HCT116 (cell line): Measurements from ENCODE around the gene ANKMY2. TPM values are rescaled to one million over a fixed set of nuclear protein-coding genes. Genes with fewer than 3 reads are reported as not detected.

Source experiments
- ATAC-seq: fragments of 200-7000 bp; cut with Tn5 transposase; 2 replicates; pipeline ENCODE4 v1.9.1; 2020; ENCODE audit warnings: mild to moderate bottlenecking, moderate library complexity
- BruUV-seq: library from RNA; stranded (reverse); fragments of 400-500 nt; replicated peaks from 2 replicates; lab custom pipeline; 2021; lab: Mats Ljungman, UMichigan
- CTCF ChIA-PET: fragments of 300-600 bp; sonication (Branson Sonifier 250); formaldehyde crosslinking; loops from one replicate; lab custom pipeline; 2021; ENCODE audit warnings: antibody characterized with exemption; lab: Charles Lee
- POLR2A ChIA-PET: fragments of 300-600, 350-600 bp; sonication (Branson Sonifier 250); formaldehyde crosslinking; loops from one replicate; lab custom pipeline; 2021; ENCODE audit warnings: antibody characterized with exemption; lab: Charles Lee
- RAD21 ChIA-PET, 2 experiments: fragments of 300-600 bp; sonication (Branson Sonifier 250); formaldehyde crosslinking; loops; one replicate each; lab custom pipeline; 2023; ENCODE audit warnings: low total read pairs in 2 of 2; ENCODE audit not compliant: uncharacterized antibody in 2 of 2, unreplicated experiment in 2 of 2, low non-redundant PET in 1 of 2; lab: Charles Lee
- DNase-seq: peaks from one replicate; pipeline ENCODE4 v3.0.0-alpha.2; 2010; ENCODE audit warnings: low read depth, low spot score
- H2AFZ ChIP-seq: fragments of 200-600 bp; shearing (Covaris generic), sonication (generic); 2 replicates; pipeline ENCODE4 v1.6.1; 2017; ENCODE audit warnings: low read depth, mixed run types, mixed read lengths, antibody characterized with exemption, low read length; ENCODE audit not compliant: poor library complexity, severe bottlenecking
- H3K27ac ChIP-seq: 2 replicates; pipeline ENCODE4 v1.5.1; 2012; ENCODE audit warnings: low read depth, low read length
- H3K27me3 ChIP-seq: fragments of 200-600 bp; sonication (generic); 2 replicates; pipeline ENCODE4 v1.6.1; 2016; ENCODE audit warnings: mixed run types, low read length, mixed read lengths; ENCODE audit not compliant: insufficient read depth
- H3K36me3 ChIP-seq, 2 experiments: fragments of 200-500 bp in 1 of 2; fragments of 200-600 bp in 1 of 2; sonication (Bioruptor generic) in 1 of 2; sonication (generic) in 1 of 2; 2 replicates each; pipeline versions ENCODE4 v1.5.1 to v1.6.1; 2014 to 2016; ENCODE audit warnings: low read length in 2 of 2, inconsistent platforms in 1 of 2, mixed read lengths in 1 of 2, mixed run types in 1 of 2; ENCODE audit not compliant: insufficient read depth in 2 of 2, control insufficient read depth in 1 of 2
- H3K4me1 ChIP-seq, 2 experiments: fragments of 200-600 bp in 1 of 2; sonication (generic) in 1 of 2; 2 replicates each; pipeline versions ENCODE4 v1.5.1 to v1.6.1; 2012 to 2017; ENCODE audit warnings: low read length in 2 of 2, inconsistent platforms in 1 of 2, mild to moderate bottlenecking in 1 of 2, mixed read lengths in 1 of 2, mixed run types in 1 of 2, moderate library complexity in 1 of 2; ENCODE audit not compliant: insufficient read depth in 2 of 2, control insufficient read depth in 1 of 2
- H3K4me2 ChIP-seq: fragments of 200-600 bp; sonication (generic); 2 replicates; pipeline ENCODE4 v1.6.1; 2017; ENCODE audit warnings: mixed run types, low read length, mixed read lengths
- H3K4me3 ChIP-seq, 2 experiments: fragments of 200-600 bp in 1 of 2; sonication (generic) in 1 of 2; replicated peaks in 1 of 2; 2 replicates each; pipeline ENCODE4 v1.5.1; 2011 to 2016; ENCODE audit warnings: low read length in 2 of 2, control low read depth in 1 of 2, low read depth in 1 of 2, mild to moderate bottlenecking in 1 of 2, mixed read lengths in 1 of 2, mixed run types in 1 of 2
- H3K79me2 ChIP-seq: fragments of 200-600 bp; sonication (generic); 2 replicates; pipeline ENCODE4 v1.6.1; 2017; ENCODE audit warnings: mild to moderate bottlenecking, mixed run types, low read length, moderate library complexity, mixed read lengths; ENCODE audit not compliant: insufficient read depth
- H3K9ac ChIP-seq: fragments of 200-600 bp; sonication (generic); 2 replicates; pipeline ENCODE4 v1.6.1; 2016; ENCODE audit warnings: low read length, mixed read lengths
- H3K9me2 ChIP-seq: fragments of 200-600 bp; sonication (generic), shearing (Covaris generic); 2 replicates; pipeline ENCODE4 v1.6.1; 2017; ENCODE audit warnings: mixed run types, mild to moderate bottlenecking, moderate library complexity; ENCODE audit not compliant: insufficient read depth
- H3K9me3 ChIP-seq, 2 experiments: fragments of 200-500 bp in 1 of 2; fragments of 200-600 bp in 1 of 2; sonication (Bioruptor generic) in 1 of 2; sonication (generic) in 1 of 2; 2 replicates each; pipeline ENCODE4 v1.6.1; 2014 to 2017; ENCODE audit warnings: low read length in 2 of 2, mixed read lengths in 2 of 2, inconsistent platforms in 1 of 2, low read depth in 1 of 2, mild to moderate bottlenecking in 1 of 2, mixed run types in 1 of 2, moderate library complexity in 1 of 2; ENCODE audit not compliant: control insufficient read depth in 1 of 2, insufficient read depth in 1 of 2
- H4K20me1 ChIP-seq: fragments of 200-600 bp; sonication (generic), shearing (Covaris generic); 2 replicates; pipeline ENCODE4 v1.6.1; 2017; ENCODE audit warnings: mixed run types, mild to moderate bottlenecking, moderate library complexity; ENCODE audit not compliant: insufficient read depth
- ATF3 ChIP-seq: IDR thresholded peaks from 2 replicates; pipeline ENCODE4 v1.6.1; 2012
- CTCF ChIP-seq, 3 experiments: fragments of 200-600 bp in 1 of 3; sonication (generic) in 1 of 3; IDR thresholded peaks in 2 of 3; conservative IDR thresholded peaks in 1 of 3; 2 replicates each; pipeline ENCODE4 v1.5.1; 2012 to 2017; ENCODE audit warnings: low read depth in 2 of 3, low read length in 2 of 3, antibody characterized with exemption in 1 of 3, borderline replicate concordance in 1 of 3, control low read depth in 1 of 3, mild to moderate bottlenecking in 1 of 3, mixed read lengths in 1 of 3, mixed run types in 1 of 3, moderate library complexity in 1 of 3; ENCODE audit not compliant: insufficient read depth in 1 of 3
- EGR1 ChIP-seq: IDR thresholded peaks from 2 replicates; pipeline ENCODE4 v1.6.1; 2012; ENCODE audit warnings: low read depth
- ELF1 ChIP-seq: IDR thresholded peaks from 2 replicates; pipeline ENCODE4 v1.6.1; 2012; ENCODE audit warnings: low read depth, borderline replicate concordance
- FOSL1 ChIP-seq: IDR thresholded peaks from 2 replicates; pipeline ENCODE4 v1.6.1; 2012; ENCODE audit warnings: low read depth
- JUND ChIP-seq: IDR thresholded peaks from 2 replicates; pipeline ENCODE4 v1.6.1; 2012
- MAX ChIP-seq: IDR thresholded peaks from 2 replicates; pipeline ENCODE4 v1.6.1; 2012
- POLR2AphosphoS5 ChIP-seq: IDR thresholded peaks from 2 replicates; pipeline ENCODE4 v1.6.1; 2011; ENCODE audit warnings: mild to moderate bottlenecking, low read depth, low read length, moderate library complexity
- RAD21 ChIP-seq: IDR thresholded peaks from 2 replicates; pipeline ENCODE4 v1.6.1; 2012; ENCODE audit warnings: low read depth, mild to moderate bottlenecking
- REST ChIP-seq: IDR thresholded peaks from 2 replicates; pipeline ENCODE4 v1.6.1; 2012; ENCODE audit warnings: low read depth
- SIN3A ChIP-seq: IDR thresholded peaks from 2 replicates; pipeline ENCODE4 v1.6.1; 2012; ENCODE audit warnings: low read depth
- SP1 ChIP-seq: IDR thresholded peaks from 2 replicates; pipeline ENCODE4 v1.6.1; 2012; ENCODE audit warnings: low read depth
- SRF ChIP-seq: IDR thresholded peaks from 2 replicates; pipeline ENCODE4 v1.6.1; 2012; ENCODE audit warnings: low read depth
- YY1 ChIP-seq: IDR thresholded peaks from 2 replicates; pipeline ENCODE4 v1.6.1; 2011; ENCODE audit warnings: low read length, low read depth, moderate library complexity, mild to moderate bottlenecking; ENCODE audit not compliant: insufficient replicate concordance; ENCODE audit errors: extremely low read depth
- ZFX ChIP-seq: fragments of 450-650 bp; IDR thresholded peaks from 2 replicates; pipeline ENCODE4 v1.6.1; 2017
- ZNF274 ChIP-seq: fragments of 200-500 bp; sonication (Bioruptor generic); IDR thresholded peaks from 2 replicates; pipeline ENCODE4 v1.6.1; 2014; ENCODE audit warnings: mild to moderate bottlenecking, low read depth, low read length, inconsistent platforms
- intact Hi-C: fragments of 100-400 bp; cut with micrococcal nuclease; formaldehyde crosslinking; loops from 2 replicates; pipeline ENCODE4 v1.10.0; 2022
- total RNA-seq: library from RNA; stranded (reverse); gene quantifications from one replicate; pipeline ENCODE4 v1.2.1, GENCODE V29; 2021; ENCODE audit not compliant: unreplicated experiment

Gene ANKMY2
- total RNA-seq, 1 experiment from 2014 or later, result 24.9 TPM

GRCh38 chr7:16583834-16584233, 61.7 kb downstream of the ANKMY2 start (continued):
- TF ChIP-seq CTCF (IDR thresholded peaks at IDR 0.05 in 2 of 3, conservative IDR thresholded peaks at IDR 0.05 in 1 of 3; ENCODE audit: borderline replicate concordance in 1 of 3, insufficient read depth in 1 of 3, low read depth in 2 of 3, low read length in 2 of 3) (no peak), ELF1 (no peak)

GRCh38 chr7:16581286-16581685, 64.3 kb downstream of the ANKMY2 start:
- no peak for DNase-seq
- Histone ChIP-seq H3K9me3 (no peaks in the 10 kb centered on the region), H3K79me2 (no peaks in the 10 kb centered on the region), H2AFZ (no peak overlapping the region), H4K20me1 (no peaks in the 10 kb centered on the region), H3K4me3 (no peak overlapping the region), H3K36me3 (no peaks in the 10 kb centered on the region), H3K27me3 (no peaks in the 10 kb centered on the region), H3K4me1 (no peaks in the 10 kb centered on the region), H3K27ac (no peak overlapping the region), H3K9me2 (peaks cover 5% of the 10 kb centered on the region; the same call in 1 of the 2 replicates), H3K4me2 (no peak overlapping the region), H3K9ac (no peak overlapping the region)
- intact Hi-C loops, result no loop called here
- no peak for ATAC-seq
- ChIA-PET POLR2A (no interaction called here), RAD21 (no interaction called here), CTCF (interaction anchor here (0.7 kb wide), 1 partner anchor 17 kb away, joined by 3 read pairs; no protein-coding TSS in a partner anchor)
- TF ChIP-seq ELF1, result no peak
- no peak for TF ChIP-seq CTCF (IDR thresholded peaks at IDR 0.05 in 2 of 3, conservative IDR thresholded peaks at IDR 0.05 in 1 of 3; ENCODE audit: borderline replicate concordance in 1 of 3, insufficient read depth in 1 of 3, low read depth in 2 of 3, low read length in 2 of 3)
- TF ChIP-seq JUND, result no peak
- no peak for TF ChIP-seq ZNF274
- no peak for TF ChIP-seq YY1
- no peak for TF ChIP-seq EGR1
- no peak for TF ChIP-seq REST
- TF ChIP-seq ATF3, result no peak
- no peak for TF ChIP-seq MAX
- TF ChIP-seq FOSL1, result no peak
- TF ChIP-seq RAD21, result no peak
- no peak for TF ChIP-seq SRF
- TF ChIP-seq POLR2AphosphoS5, result no peak
- TF ChIP-seq SIN3A, result no peak
- no peak for TF ChIP-seq ZFX
- no peak for TF ChIP-seq SP1
- no TSS peak for BruUV-seq
